COR-L47 (cell line): ENCODE data around the gene CDC42BPG.

Experiments
- DNase-seq: peaks from one replicate; lab custom pipeline; 2025; lab: John Stamatoyannopoulos, UW

Gene CDC42BPG

DNA sequence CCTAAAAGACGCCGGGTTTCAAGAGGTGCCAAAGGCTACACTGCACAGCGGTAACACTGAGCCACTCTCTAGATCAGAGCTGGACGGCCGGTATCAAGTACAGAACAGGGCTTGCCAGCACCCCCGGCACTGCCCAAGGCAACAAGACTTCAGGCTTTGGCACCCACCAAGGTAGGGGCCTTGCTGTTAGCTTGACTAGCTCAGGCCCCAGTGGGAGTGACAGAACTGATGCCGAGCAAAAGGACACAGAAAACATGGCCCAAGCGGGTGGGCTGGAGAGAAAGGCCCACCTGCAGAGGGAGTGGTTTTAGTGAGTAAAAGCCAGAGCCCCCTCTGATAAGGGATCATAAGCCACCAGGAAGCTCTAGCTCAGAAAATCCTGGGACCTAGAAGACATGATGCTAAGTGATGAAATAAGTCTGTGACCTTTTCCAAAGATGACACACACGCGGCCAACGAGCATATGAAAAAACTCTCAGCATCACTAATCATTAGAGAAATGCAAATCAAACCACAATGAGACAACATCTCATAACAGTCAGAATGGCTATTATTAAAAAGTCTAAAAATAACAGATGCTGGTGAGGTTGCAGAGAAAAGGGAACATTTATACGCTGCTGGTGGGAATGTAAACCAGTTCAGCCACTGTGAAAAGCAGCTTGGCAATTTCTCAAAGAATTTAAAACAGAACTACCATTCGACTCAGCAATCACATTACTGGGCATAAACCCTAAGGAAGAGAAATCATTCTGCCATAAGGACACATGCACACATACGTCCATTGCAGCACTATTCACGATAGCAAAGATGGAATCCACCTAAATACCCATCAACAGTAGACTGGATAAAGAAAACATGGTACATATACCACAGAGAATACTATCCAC lies 21.1 kb upstream of the CDC42BPG start:
- DNase-seq = no peak

DNA sequence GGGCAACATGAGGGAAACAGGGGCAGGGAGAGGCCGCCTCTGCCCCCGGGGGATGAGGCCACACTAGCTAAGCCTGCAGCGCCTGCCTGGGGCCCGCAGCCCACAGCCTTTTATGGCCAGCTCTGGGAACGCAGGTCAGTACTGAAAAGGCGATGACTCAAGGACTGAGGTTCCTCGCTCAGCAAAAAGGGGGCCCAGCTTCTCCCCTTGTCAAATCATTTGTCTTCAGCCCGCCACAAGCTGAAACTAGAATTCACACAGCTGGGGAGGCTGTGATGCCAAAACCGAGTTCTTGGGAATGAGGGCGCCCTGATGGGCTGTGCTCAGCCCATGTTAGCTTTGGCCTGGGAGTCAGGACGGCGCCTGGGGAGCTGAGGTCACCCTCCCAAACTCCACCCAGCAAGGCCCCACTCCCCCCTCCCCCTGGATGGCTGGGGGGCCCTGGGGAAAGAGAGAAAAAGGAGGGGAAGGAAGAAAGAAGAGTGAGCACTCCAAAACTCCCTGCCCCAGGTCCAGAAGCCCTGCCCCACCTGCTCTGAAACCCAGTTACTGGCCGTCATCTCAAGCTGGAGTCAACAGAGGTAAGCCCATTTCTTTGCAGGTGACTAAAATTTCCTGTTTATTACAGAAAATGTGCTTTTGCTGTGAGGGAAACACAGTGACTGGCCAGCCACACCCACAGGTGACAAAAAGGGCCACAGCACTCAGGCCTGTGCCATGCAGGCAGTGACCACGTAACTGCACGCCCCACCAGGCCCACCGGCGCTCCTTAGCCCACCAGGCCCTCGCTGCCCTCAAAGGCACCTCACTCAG lies 20.2 kb upstream of the CDC42BPG start:
- no peak for DNase-seq

DNA sequence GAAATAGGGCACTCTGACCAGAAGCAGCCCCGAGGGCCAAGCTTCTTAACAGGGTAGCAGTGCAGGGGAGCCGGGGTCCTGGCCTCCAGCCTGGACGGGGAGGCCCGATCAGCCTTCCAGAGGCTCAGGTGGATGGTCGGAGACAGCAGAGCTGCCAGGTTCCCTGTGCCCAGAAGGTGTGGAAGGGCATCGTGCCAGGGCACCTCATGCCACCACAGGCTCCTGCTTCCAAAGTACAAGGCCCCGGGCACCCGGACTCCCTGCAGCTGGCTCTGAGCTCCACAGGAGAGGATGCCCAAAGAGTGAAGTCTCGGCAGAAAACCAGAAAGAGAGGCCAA lies 19.7 kb upstream of the CDC42BPG start:
- no peak for DNase-seq

DNA sequence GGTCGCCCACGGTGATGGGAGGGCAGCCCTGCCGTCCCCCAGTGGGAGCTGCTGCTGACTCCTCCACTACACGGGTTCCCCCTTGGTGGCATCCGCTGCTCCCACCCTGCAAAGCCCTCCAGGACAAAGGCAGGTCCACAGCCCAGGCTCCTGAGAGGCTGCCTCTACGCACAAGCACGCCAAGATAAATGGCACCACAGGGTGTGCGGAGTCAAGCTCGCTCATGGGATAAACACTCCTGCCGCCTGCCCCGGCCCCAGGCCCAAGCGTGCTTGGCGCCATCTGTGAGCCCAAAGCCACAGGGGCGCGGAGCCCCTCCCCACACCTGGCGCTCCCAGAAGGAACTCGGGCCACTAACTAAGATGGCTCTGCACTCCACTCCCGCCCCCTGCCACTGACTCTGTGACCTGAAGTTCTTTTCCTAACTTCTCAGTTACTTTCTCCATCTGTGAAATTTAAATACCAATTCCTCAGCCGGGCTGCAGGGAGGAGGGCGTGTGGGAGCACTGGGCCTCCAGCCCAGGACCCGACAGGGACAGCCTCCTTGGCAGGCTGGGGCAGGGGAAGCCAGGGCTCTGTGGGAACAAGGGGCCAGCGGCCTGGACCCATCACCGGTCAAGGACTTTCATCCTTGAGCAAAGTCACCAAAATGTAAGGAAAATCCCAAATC lies 19.1 kb upstream of the CDC42BPG start:
- no peak for DNase-seq

DNA sequence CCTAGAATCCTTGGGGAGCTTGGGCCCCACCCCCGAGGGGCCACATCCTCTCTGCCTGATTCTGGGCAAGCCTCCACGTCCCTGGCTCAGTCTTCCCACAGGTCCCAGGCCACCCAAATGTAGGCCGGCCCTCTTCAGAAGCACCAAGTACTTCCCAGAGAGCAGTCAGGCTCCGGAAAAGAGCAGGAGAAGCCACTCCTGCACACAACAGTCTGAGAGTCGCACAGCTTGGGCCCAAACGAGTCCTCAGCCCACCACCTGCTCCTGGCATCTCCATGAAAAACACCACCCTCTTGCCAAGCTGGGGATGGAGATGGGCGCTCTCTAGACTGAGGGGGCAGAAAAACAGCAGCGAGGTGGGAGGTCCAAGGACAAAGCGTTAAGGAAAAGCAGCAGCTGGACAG lies 18.5 kb upstream of the CDC42BPG start:
- DNase-seq = no peak

DNA sequence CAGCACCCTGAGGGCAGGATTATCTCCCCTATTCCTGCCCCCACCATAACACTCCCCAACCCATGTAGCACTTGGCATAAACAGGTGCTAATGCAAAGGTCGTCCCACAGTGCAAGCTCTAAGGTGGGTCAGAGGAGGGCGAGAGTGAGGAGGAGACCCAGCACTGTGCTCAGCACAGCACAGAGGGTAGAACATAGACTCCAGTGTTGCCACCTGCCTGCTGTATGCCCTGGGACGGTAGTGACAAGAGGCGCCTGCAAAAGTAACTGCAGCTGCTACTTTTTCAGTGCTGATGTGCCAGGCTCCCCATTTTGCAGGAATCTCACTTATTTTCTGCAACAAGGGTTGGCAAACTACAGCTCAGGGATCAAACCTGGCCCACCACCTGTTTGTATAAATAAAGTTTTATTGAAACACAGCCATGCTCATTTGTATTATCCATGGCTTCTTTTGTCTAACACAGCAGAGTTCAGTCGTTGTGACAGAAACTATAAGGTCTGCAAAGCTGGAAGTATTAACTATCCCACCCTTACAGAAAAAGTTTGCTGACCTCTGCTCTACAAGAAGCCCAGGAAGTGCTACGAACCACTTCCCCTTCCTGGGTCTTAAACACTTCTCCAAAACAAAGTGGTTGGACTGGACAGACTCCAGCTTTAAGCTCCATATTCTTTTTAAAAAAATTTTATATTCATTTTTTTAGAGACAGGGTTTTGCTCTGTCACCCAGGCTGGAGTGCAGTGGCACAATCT lies 16.9 kb upstream of the CDC42BPG start:
- no peak for DNase-seq

DNA sequence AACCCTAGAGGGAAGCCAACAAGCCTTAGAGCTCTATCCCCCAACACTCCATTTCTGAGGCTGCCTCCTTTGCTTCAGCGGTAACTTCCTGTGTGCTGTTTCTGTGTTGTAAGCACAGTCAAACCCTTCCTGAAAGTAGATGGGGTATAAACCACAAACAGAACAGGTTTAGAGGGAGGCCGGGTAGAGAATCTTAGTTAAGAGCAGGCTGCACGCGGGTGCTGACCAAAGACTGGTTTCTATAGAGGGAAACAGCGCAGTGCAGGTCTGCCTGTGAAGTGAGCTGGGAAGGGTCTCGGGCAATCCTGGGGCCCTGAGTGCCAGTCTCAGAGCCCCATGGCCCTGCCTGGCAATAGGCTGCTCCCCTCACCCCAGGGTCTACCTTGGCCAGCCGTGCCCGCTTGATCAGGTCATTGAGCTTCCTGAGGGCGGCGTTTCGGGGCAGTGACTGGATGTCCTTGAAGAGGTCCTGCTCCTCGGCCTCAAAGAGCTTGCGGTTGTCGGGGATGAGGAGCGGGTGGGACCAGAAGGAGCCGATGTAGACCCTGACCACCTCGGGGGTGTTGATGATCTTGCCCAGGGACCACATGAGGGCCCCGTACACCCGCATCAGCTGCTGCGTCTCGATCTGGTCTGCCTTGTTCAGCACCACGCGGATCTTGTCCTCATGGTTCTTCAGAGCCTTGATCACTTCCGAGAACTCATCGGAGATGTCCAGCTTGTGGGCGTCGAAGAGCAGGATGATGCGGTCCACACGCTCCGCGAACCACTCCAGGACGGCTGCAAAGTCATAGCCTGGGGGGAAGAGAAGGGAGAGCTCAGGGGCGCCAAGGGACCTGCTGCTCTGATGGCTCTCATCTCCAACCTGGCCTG lies 15.3 kb upstream of the CDC42BPG start:
- no peak for DNase-seq

DNA sequence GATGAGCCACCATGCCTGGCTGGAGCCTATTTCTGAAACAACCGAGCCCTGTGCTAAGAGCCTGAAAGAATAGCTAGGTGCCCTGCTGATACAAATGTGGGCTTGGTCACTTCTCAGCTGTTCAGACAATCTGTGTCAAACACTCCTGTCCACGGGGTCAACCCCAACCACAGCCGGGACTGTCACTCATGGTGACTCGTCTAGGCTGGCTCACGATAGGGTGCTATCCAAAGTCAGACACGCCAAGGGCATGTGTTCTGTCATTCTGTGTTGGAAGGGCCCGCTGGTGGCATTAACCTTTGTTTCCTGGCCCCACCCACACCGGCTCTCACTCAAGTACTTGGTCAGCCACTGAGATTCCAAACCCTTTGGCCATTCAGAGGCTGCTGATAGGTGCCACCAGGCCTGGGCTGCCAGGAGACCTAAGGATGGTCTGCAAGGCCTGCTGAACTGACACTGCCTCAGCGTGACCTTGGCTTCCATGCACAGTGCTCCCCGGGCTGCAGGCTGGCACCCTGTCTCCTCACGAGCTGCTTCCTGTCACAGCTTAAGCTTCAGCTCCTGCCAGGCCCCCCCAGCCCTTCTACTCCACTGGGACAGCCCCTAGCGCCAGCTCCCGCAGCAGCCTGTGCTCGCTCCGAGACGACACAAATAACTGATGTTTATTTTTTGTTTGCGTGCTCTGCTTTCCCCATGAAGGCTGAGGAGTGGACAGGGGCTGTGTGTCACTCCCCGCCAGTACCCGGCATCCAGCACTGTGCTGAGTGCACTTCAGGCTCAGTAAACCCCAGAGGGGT lies 14.2 kb upstream of the CDC42BPG start:
- no peak for DNase-seq

DNA sequence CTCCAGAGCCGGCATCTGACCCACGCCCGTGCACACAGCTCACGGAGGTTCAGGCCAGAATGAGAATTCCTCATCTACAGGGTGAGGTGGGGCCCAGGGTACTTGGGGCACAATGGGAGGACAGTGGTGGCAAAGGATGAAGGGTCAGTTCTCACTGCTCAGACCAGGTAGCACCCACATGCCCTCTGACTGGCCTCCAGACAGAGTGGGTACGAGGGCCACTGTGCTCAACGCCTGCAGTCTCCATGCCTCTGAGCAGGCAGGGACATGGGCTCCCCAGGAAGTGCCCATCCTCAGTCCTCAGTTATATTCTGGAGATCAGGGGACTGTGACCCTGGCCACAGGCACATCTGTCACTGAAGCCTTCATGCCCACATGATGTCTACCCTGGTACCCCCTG lies 13.0 kb upstream of the CDC42BPG start:
- no peak for DNase-seq

DNA sequence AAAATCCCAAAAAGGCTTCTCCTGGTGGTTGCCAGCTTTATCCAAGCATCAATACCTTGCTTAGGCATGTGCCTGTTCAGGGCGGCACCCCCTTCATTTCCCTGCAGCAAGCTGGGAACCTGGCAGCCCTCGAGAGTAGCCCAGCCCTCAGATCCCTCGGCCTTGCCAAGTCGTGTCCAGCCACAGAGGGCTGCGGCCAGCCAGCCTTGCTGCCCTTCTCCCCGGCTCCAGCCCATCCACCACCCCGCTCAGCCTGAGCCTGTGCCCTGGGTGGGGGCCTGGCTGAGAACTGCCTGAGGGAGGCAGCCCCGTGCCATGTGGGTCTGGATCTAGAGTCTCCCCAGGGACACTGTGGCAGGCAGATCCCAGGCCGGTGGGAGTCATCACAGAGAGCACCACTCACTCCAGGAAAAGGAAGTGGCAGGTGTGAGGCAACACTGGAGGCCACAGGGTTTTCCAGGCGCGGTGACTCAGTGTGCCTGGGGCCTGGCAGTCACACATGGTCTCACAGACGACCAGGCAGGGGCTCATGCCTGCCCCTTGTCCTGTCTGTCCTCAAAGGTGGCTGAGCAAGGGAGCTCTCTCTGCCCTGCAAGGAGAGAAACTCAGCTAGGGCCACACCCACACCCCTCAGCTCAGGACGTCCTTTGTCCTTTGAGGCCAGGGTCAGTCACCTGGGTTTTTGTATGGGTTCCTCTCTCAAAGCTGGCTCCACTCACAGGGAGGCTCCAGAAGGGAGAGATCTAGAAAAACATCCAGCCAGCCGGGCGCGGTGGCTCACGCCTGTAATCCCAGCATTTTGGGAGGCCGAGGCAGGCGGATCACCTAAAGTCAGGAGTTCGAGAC lies 12.2 kb upstream of the CDC42BPG start:
- DNase-seq = no peak

DNA sequence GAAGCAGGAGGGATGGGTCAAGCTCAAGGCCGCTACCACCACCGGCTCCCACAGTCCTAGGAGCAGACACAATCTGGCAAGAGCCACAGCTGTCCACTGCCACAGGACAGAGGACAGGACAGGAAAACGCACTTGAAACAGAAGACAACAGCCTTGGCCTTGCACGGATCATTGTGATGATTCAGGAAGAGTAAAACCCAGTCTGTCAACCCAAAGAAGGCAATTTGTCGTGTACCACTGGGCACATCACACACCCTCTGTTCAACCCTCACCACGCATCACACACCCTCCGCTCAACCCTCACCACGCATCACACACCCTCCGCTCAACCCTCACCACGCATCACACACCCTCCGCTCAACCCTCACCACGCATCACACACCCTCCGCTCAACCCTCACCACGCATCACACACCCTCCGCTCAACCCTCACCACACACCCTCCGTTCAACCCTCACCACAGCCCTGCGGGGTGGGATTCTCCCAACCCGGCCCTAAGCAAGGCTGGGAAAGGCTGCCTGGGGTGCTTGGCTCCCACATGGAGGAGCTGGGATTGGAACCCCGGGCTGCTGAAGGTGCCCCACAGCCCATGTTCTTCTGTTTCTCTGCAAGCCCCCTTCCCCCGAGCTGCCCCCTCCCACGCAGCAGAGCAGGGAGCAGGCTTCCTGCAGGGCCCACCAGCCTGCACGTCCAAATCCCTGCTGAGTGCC lies 11.3 kb upstream of the CDC42BPG start:
- DNase-seq = no peak

DNA sequence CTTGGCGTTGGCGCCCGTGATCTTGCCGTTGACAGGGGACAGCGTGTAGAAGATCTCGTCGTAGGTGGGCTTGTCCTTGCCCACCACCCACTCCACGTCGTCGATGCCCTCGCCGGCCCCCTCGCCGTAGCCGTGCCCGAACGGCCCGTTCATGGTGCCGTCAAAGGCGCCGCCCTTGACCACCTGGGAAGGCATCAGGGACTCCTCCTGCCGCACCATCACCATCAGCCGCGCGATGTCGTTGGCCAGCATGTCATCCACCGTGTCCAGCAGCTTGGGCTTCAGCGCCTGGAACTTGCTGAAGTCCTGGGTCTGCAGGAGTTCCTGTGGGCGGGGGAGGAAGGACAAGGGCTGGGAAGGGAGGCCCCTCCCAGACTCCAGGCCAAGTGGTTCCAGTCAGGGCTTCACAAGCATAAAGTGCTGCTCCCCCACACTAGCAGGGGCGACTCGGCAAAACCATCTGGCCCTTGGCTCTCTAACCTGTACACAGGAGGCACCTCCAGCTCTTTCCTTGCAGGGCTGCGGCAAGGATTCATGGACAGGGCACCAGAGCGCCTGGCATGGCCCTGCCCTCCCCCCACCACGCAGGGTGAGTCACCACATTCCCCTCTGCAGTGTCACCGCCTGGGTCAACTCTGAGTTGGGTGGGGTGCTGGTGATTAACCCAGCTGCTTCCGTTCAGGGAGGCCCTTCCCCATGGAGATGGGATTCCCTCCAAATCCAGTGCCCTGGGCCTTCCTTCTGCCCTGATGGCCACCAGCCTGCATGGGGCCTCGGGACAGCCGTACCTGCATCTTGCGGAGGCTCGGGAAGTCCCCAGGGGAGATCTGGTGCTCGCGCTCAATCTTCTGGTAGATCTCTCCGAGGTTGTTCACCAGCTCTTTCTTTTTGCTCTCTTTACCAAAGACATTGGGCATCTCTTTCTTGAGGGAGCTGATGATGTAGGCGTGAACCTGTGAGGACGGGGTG lies 10.4 kb upstream of the CDC42BPG start:
- no peak for DNase-seq

DNA sequence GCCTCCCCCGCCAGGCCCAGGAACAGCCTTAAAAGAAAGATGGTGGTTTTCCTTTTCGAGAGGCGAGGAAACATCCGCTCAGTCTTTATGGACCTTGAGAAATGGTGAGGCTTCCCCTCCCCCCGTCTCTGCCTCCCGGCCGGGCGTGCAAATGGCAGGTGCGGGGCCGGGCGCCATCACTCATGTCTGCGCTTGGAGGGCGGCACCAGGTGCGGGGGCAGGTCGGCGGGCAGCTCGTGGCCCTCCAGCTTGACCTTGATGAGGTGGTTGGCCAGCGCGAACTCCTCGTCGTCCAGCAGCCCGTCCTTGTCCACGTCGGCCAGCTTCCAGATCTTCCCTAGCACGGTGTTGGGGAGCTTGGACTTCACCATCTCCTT lies 9.7 kb upstream of the CDC42BPG start:
- no peak for DNase-seq

DNA sequence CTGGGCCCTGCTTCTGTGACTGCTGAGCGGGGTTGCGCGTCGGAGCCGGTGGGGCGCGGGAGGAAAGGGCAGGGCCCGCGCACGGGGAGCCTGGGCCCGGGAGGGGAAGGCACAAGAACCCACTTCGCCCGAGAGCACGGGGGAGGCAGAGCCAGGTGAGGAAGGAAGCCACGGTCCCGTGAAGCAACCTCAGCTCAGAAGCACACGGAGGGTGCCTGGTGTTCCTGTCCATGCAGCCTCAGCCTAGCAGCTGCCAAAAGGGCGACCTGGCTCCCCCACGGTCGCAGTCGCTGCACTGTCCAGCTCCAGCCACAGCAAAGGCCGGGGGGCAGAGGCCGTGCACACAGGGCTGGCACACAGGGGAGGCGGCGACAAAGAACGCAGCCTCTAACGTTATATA lies 9.3 kb upstream of the CDC42BPG start:
- no peak for DNase-seq

DNA sequence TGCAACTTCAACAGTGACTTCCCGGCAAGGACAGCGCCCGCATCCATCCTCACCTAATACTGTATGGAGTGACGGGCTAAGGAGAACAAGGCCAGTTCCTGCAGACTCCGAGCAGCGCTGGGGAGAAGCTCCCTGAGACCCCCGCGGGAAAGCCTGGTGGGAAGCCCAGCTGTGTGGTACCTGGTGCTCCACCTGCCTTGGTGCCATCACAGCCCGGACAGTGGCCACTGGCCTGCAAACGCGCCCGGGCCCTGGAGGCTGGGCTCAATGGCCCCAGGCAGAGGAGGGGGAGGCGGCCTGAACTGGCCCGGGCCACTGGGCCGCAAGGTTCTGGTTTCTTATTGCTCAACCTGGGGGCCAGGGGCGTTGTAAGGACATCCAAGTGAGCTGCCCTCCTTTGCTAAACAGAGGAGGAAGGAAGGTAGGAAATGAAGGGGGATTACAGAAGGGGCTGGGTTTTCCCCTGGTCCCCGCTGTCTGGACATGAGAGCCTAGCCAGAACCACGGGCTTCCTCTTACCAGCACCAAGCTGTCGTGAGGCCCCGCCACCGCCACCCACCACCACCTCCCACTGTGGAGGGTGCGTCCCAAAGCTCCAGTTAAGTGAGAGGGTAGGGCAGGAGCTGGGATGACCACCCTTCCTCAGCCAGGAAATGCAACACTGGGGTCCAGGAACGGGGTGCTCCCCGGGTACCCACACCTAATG lies 8.5 kb upstream of the CDC42BPG start:
- no peak for DNase-seq

DNA sequence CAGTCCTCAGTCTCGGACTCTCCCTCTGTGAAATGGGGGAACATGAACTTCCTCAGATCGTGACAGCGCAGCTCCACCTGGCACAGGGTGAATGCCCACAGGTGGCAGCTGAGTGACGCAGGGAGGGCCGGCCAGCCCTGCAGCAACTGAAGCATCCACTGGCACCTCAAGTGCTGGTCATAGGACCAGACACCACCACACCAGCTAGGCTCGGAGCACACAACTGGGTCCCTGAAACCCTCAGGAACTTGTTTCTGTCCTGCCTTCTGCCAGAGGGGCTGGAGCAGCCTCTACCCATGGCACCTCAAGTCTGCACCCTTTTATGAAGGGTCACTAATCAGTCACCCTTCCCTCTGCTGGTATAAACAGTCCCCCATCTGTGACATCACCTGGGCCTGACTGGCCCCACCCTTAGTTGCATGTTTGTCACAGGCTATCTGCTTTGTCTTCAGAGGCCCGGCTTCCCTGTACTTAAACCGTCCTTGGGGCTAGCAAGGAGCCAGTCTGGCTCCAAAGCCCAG lies 7.4 kb upstream of the CDC42BPG start:
- no peak for DNase-seq
